Trophoblast cell (in vitro differentiated cells and primary cell): ENCODE measurements around the gene ROBO4.

Experiments used
- DNase-seq, 2 donors: peaks; one replicate each; pipeline ENCODE4 v3.0.0-alpha.2; 2016
- H2AFZ ChIP-seq: 2 replicates; pipeline ENCODE4 v1.6.1; 2013; ENCODE audit warnings: low read length, moderate library complexity, mild to moderate bottlenecking; ENCODE audit not compliant: insufficient read depth, poor library complexity
- H2AK5ac ChIP-seq: 2 replicates; pipeline ENCODE4 v1.6.1; 2013; ENCODE audit warnings: mild to moderate bottlenecking, low read length
- H2BK120ac ChIP-seq: 2 replicates; pipeline ENCODE4 v1.6.1; 2013; ENCODE audit warnings: low read length, mild to moderate bottlenecking, moderate library complexity; ENCODE audit not compliant: insufficient read depth, poor library complexity
- H2BK12ac ChIP-seq: 2 replicates; pipeline ENCODE4 v1.6.1; 2013; ENCODE audit warnings: mild to moderate bottlenecking, low read length, moderate library complexity
- H2BK5ac ChIP-seq: 2 replicates; pipeline ENCODE4 v1.6.1; 2013; ENCODE audit warnings: low read length, low read depth, moderate library complexity, mild to moderate bottlenecking; ENCODE audit not compliant: poor library complexity
- H3K14ac ChIP-seq: 2 replicates; pipeline ENCODE4 v1.6.1; 2013; ENCODE audit warnings: mild to moderate bottlenecking, low read length
- H3K18ac ChIP-seq: 2 replicates; pipeline ENCODE4 v1.6.1; 2013; ENCODE audit warnings: mild to moderate bottlenecking, low read length
- H3K23ac ChIP-seq: 2 replicates; pipeline ENCODE4 v1.6.1; 2013; ENCODE audit warnings: low read length
- H3K27ac ChIP-seq: 2 replicates; pipeline ENCODE4 v1.5.1; 2013; ENCODE audit warnings: low read depth, mild to moderate bottlenecking, inconsistent platforms, low read length, moderate library complexity
- H3K27me3 ChIP-seq: 2 replicates; pipeline ENCODE4 v1.6.1; 2013; ENCODE audit warnings: inconsistent platforms, mild to moderate bottlenecking, low read length, moderate library complexity; ENCODE audit not compliant: insufficient read depth
- H3K36me3 ChIP-seq, 2 experiments: 1 replicate in 1 of 2; 2 replicates in 1 of 2; pipeline ENCODE4 v1.6.1; 2013; ENCODE audit warnings: low read length in 2 of 2, mild to moderate bottlenecking in 2 of 2, moderate library complexity in 1 of 2; ENCODE audit not compliant: insufficient read depth in 2 of 2, control insufficient read depth in 1 of 2
- H3K4ac ChIP-seq: 2 replicates; pipeline ENCODE4 v1.6.1; 2013; ENCODE audit warnings: low read depth, mild to moderate bottlenecking, low read length, moderate library complexity
- H3K4me1 ChIP-seq, 2 experiments: 1 replicate in 1 of 2; 2 replicates in 1 of 2; pipeline ENCODE4 v1.6.1; 2013; ENCODE audit warnings: low read length in 2 of 2, mild to moderate bottlenecking in 2 of 2, moderate library complexity in 1 of 2; ENCODE audit not compliant: insufficient read depth in 2 of 2, control insufficient read depth in 1 of 2
- H3K4me2 ChIP-seq: 2 replicates; pipeline ENCODE4 v1.6.1; 2013; ENCODE audit warnings: inconsistent platforms, mild to moderate bottlenecking, low read length, moderate library complexity
- H3K4me3 ChIP-seq: 2 replicates; pipeline ENCODE4 v1.5.1; 2013; ENCODE audit warnings: mild to moderate bottlenecking, low read depth, low read length, inconsistent platforms
- H3K79me1 ChIP-seq: one replicate; pipeline ENCODE4 v1.6.1; 2013; ENCODE audit warnings: low read length
- H3K79me2 ChIP-seq: 2 replicates; pipeline ENCODE4 v1.6.1; 2013; ENCODE audit warnings: low read length, mild to moderate bottlenecking; ENCODE audit not compliant: control insufficient read depth, insufficient read depth, poor library complexity
- H3K9ac ChIP-seq: 2 replicates; pipeline ENCODE4 v1.6.1; 2013; ENCODE audit warnings: mild to moderate bottlenecking, low read length
- H3K9me3 ChIP-seq: 2 replicates; pipeline ENCODE4 v1.6.1; 2013; ENCODE audit warnings: low read depth, mild to moderate bottlenecking, control low read depth, inconsistent platforms, low read length; ENCODE audit not compliant: insufficient read depth
- H4K12ac ChIP-seq: 2 replicates; pipeline ENCODE4 v1.6.1; 2013; ENCODE audit warnings: low read depth, mild to moderate bottlenecking, low read length, moderate library complexity
- H4K8ac ChIP-seq: 2 replicates; pipeline ENCODE4 v1.6.1; 2013; ENCODE audit warnings: low read depth, mild to moderate bottlenecking, low read length, moderate library complexity
- H4K91ac ChIP-seq: one replicate; pipeline ENCODE4 v1.6.1; 2013; ENCODE audit warnings: low read depth, mild to moderate bottlenecking, low read length, moderate library complexity
- WGBS: extraction: QIAGEN DNeasy Blood & Tissue Kit; methylation state at CpG from one replicate; pipeline ENCODE4 v1.1.7; 2013; ENCODE audit warnings: missing lambda C conversion rate; ENCODE audit not compliant: insufficient read length, insufficient coverage; ENCODE audit errors: extremely low coverage; 5-methylcytosine and 5-hydroxymethylcytosine counted together

Gene ROBO4

GRCh38 chr11:124918950-124919349, 21.3 kb upstream of the ROBO4 start, which contains the start of gene HEPN1:
TSS of gene HEPN1 (plus strand) at chr11:124919250.
- no peak within 1 kb of the TSS for H3K4me2 ChIP-seq
- no peak within 1 kb of the TSS for H2AFZ ChIP-seq
- H3K79me1 ChIP-seq, result peaks cover 4% of the 10 kb centered on the region
- H3K4me1 ChIP-seq, result peaks cover 0 to 5% of the 10 kb centered on the region in 2 experiments
- no peak within 1 kb of the TSS for H2AK5ac ChIP-seq
- no peak within 1 kb of the TSS for H2BK120ac ChIP-seq
- H3K18ac ChIP-seq, result no peak within 1 kb of the TSS
- no peak within 1 kb of the TSS for H3K9ac ChIP-seq
- peaks cover 5% of the 10 kb centered on the region for H3K9me3 ChIP-seq
- no peak for DNase-seq
- H2BK12ac ChIP-seq, result no peak within 1 kb of the TSS
- no peak within 1 kb of the TSS for H3K4me3 ChIP-seq
- no peak within 1 kb of the TSS for H3K27ac ChIP-seq
- 100% methylated on average over 2 of the region's 3 CpGs for WGBS
- no peak within 1 kb of the TSS for H4K91ac ChIP-seq
- H2BK5ac ChIP-seq, result no peak within 1 kb of the TSS
- peaks cover 2% of the 10 kb centered on the region for H3K79me2 ChIP-seq
- H3K14ac ChIP-seq, result no peak within 1 kb of the TSS
- H3K23ac ChIP-seq, result no peak within 1 kb of the TSS
- no peak within 1 kb of the TSS for H4K8ac ChIP-seq
- H3K27me3 ChIP-seq, result peaks cover 7% of the 10 kb centered on the region
- H3K4ac ChIP-seq, result no peak within 1 kb of the TSS
- H4K12ac ChIP-seq, result no peak within 1 kb of the TSS
- H3K36me3 ChIP-seq, result no peaks in the 10 kb centered on the region

- no peak overlapping the region for H4K8ac ChIP-seq
- H2AFZ ChIP-seq, result no peak overlapping the region
- H2AK5ac ChIP-seq, result no peak overlapping the region
- H2BK12ac ChIP-seq, result no peak overlapping the region
- H4K12ac ChIP-seq, result no peak overlapping the region
- no peak overlapping the region for H3K4me2 ChIP-seq
- no peak overlapping the region for H2BK120ac ChIP-seq
- H3K9ac ChIP-seq, result no peak overlapping the region
- no peak overlapping the region for H3K4ac ChIP-seq
- H3K4me3 ChIP-seq, result no peak overlapping the region
- DNase-seq, result no peak
- peaks cover 0 to 5% of the 10 kb centered on the region in 2 experiments for H3K4me1 ChIP-seq
- no peak overlapping the region for H4K91ac ChIP-seq
- H3K23ac ChIP-seq, result no peak overlapping the region
- no peak overlapping the region for H3K14ac ChIP-seq
- no peaks in the 10 kb centered on the region for H3K36me3 ChIP-seq
- peaks cover 7% of the 10 kb centered on the region for H3K27me3 ChIP-seq
- H3K9me3 ChIP-seq, result peaks cover 3% of the 10 kb centered on the region
- peaks cover 4% of the 10 kb centered on the region for H3K79me1 ChIP-seq
- no peak overlapping the region for H3K18ac ChIP-seq
- H3K27ac ChIP-seq, result no peak overlapping the region
- H3K79me2 ChIP-seq, result peaks cover 2% of the 10 kb centered on the region
- no CpG with 5 or more reads among the region's 6 CpGs for WGBS
- H2BK5ac ChIP-seq, result no peak overlapping the region
Observed at GRCh38 chr11:124917115-124917637, 19.5 kb upstream of the ROBO4 start.

DNA sequence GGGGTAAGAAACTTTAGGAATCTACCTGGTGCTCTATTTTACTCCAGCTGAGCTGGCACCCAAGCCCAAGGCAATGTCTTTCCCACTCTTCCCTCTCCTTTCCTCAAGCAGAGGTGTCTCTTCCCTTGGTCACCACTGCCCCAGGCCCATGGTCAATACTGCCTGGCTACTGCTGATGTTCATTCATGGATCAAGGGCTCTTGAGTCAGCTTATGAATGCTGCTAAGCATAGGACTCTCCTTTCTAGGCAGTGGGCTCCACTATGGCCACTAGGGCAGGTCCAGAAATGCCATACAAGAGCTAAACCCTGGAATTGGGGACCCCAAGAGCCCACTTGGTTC, 18.7 kb upstream of the ROBO4 start:
- H3K9ac ChIP-seq, result no peak overlapping the region
- peaks cover 2% of the 10 kb centered on the region for H3K27me3 ChIP-seq

GRCh38 chr11:124915541-124916369, 18.1 kb upstream of the ROBO4 start:
- Histone ChIP-seq H4K91ac (no peak overlapping the region), H3K4me3 (no peak overlapping the region), H2AFZ (no peak overlapping the region), H3K4ac (no peak overlapping the region), H4K8ac (no peak overlapping the region), H3K9me3 (peaks cover 3% of the 10 kb centered on the region), H3K79me2 (no peaks in the 10 kb centered on the region), H3K4me1 (no peaks in the 10 kb centered on the region), H3K4me2 (no peak overlapping the region), H3K27ac (no peak overlapping the region), H2BK120ac (no peak overlapping the region), H4K12ac (no peak overlapping the region), H3K14ac (no peak overlapping the region), H3K79me1 (no peaks in the 10 kb centered on the region), H3K23ac (no peak overlapping the region), H2BK5ac (no peak overlapping the region), H3K36me3 (no peaks in the 10 kb centered on the region), H2AK5ac (no peak overlapping the region), H2BK12ac (no peak overlapping the region), H3K27me3 (no peaks in the 10 kb centered on the region), H3K9ac (no peak overlapping the region), H3K18ac (no peak overlapping the region)
- no CpG with 5 or more reads among the region's 3 CpGs for WGBS
- DNase-seq, result no peak

More for the DNA sequence above, 18.7 kb upstream of the ROBO4 start:
- H3K23ac ChIP-seq, result no peak overlapping the region
- peaks cover 2% of the 10 kb centered on the region for H3K79me2 ChIP-seq
- no peak overlapping the region for H4K12ac ChIP-seq
- no peak overlapping the region for H3K27ac ChIP-seq
- H4K8ac ChIP-seq, result no peak overlapping the region
- no peak overlapping the region for H2AK5ac ChIP-seq
- H3K18ac ChIP-seq, result no peak overlapping the region
- H3K14ac ChIP-seq, result no peak overlapping the region
- H2BK5ac ChIP-seq, result no peak overlapping the region
- no peak overlapping the region for H2AFZ ChIP-seq
- no peaks in the 10 kb centered on the region for H3K36me3 ChIP-seq
- H4K91ac ChIP-seq, result no peak overlapping the region
- peaks cover 0 to 5% of the 10 kb centered on the region in 2 experiments for H3K4me1 ChIP-seq
- H3K9me3 ChIP-seq, result peaks cover 3% of the 10 kb centered on the region
- H3K4ac ChIP-seq, result no peak overlapping the region
- no peak overlapping the region for H3K4me2 ChIP-seq
- no peak overlapping the region for H2BK12ac ChIP-seq
- no peak overlapping the region for H3K4me3 ChIP-seq
- DNase-seq, result no peak
- H3K79me1 ChIP-seq, result peaks cover 4% of the 10 kb centered on the region
- H2BK120ac ChIP-seq, result no peak overlapping the region
